H9 (cell line): ENCODE data around the gene NEMF. TPM values are rescaled to one million over a fixed set of nuclear protein-coding genes. Genes with fewer than 3 reads are reported as not detected.
A peak's percentile ranks its signal among the peaks of the same experiment; 100 is the strongest.

Experiments used
- DNase-seq: peaks from one replicate; pipeline ENCODE4 v3.0.0-alpha.2; 2017
- H2AFZ ChIP-seq: one replicate; pipeline ENCODE4 v1.6.1; 2013; ENCODE audit warnings: mild to moderate bottlenecking, low read length, control low read depth, moderate library complexity
- H2AK5ac ChIP-seq: 2 replicates; pipeline ENCODE4 v1.6.1; 2013; ENCODE audit warnings: low read length, control low read depth, mixed read lengths; ENCODE audit not compliant: insufficient read length
- H2BK120ac ChIP-seq: one replicate; pipeline ENCODE4 v1.6.1; 2013; ENCODE audit warnings: low read depth, mild to moderate bottlenecking, low read length, control low read depth, inconsistent platforms; ENCODE audit not compliant: poor library complexity, severe bottlenecking
- H2BK12ac ChIP-seq: 2 replicates; pipeline ENCODE4 v1.6.1; 2013; ENCODE audit warnings: low read length, control low read depth, mixed read lengths, low read depth; ENCODE audit not compliant: insufficient read length
- H2BK15ac ChIP-seq: 2 replicates; pipeline ENCODE4 v1.6.1; 2013; ENCODE audit warnings: low read depth, low read length, control low read depth
- H2BK20ac ChIP-seq: one replicate; pipeline ENCODE4 v1.6.1; 2013; ENCODE audit warnings: low read depth, mild to moderate bottlenecking, low read length, control low read depth, inconsistent platforms; ENCODE audit not compliant: poor library complexity, severe bottlenecking
- H2BK5ac ChIP-seq: 2 replicates; pipeline ENCODE4 v1.6.1; 2013; ENCODE audit warnings: low read length, control low read depth, mixed read lengths; ENCODE audit not compliant: insufficient read length
- H3K14ac ChIP-seq: 2 replicates; pipeline ENCODE4 v1.6.1; 2013; ENCODE audit warnings: low read length, control low read depth; ENCODE audit not compliant: insufficient read depth
- H3K18ac ChIP-seq: 2 replicates; pipeline ENCODE4 v1.6.1; 2013; ENCODE audit warnings: low read depth, mild to moderate bottlenecking, mixed read lengths, low read length, control low read depth; ENCODE audit not compliant: insufficient read length
- H3K23ac ChIP-seq: 2 replicates; pipeline ENCODE4 v1.6.1; 2013; ENCODE audit warnings: low read length, control low read depth, mixed read lengths, low read depth; ENCODE audit not compliant: insufficient read length
- H3K23me2 ChIP-seq: 2 replicates; pipeline ENCODE4 v1.6.1; 2013; ENCODE audit warnings: low read depth, mild to moderate bottlenecking, mixed read lengths, low read length, control low read depth; ENCODE audit not compliant: insufficient read length, poor library complexity, severe bottlenecking
- H3K27ac ChIP-seq: 2 replicates; pipeline ENCODE4 v1.5.1; 2013; ENCODE audit warnings: low read length, control low read depth, mixed read lengths, low read depth; ENCODE audit not compliant: insufficient read length
- H3K27me3 ChIP-seq: 2 replicates; pipeline ENCODE4 v1.6.1; 2013; ENCODE audit warnings: low read length, control low read depth, inconsistent platforms; ENCODE audit not compliant: insufficient read depth
- H3K4ac ChIP-seq: 2 replicates; pipeline ENCODE4 v1.6.1; 2013; ENCODE audit warnings: low read depth, mild to moderate bottlenecking, control low read depth, inconsistent platforms, low read length, moderate library complexity
- H3K4me1 ChIP-seq: 2 replicates; pipeline ENCODE4 v1.6.1; 2013; ENCODE audit warnings: low read length, control low read depth, inconsistent platforms; ENCODE audit not compliant: insufficient read depth
- H3K4me2 ChIP-seq: 2 replicates; pipeline ENCODE4 v1.6.1; 2013; ENCODE audit warnings: low read length, control low read depth, mixed read lengths; ENCODE audit not compliant: insufficient read length, insufficient read depth
- H3K56ac ChIP-seq: 2 replicates; pipeline ENCODE4 v1.6.1; 2013; ENCODE audit warnings: low read depth, mild to moderate bottlenecking, mixed read lengths, low read length, control low read depth; ENCODE audit not compliant: insufficient read length
- H3K79me1 ChIP-seq: 2 replicates; pipeline ENCODE4 v1.6.1; 2013; ENCODE audit warnings: low read depth, mild to moderate bottlenecking, moderate library complexity, low read length, control low read depth, inconsistent platforms; ENCODE audit not compliant: insufficient read depth, poor library complexity, severe bottlenecking
- H3K79me2 ChIP-seq: 2 replicates; pipeline ENCODE4 v1.6.1; 2013; ENCODE audit warnings: low read length, control low read depth, inconsistent platforms; ENCODE audit not compliant: insufficient read depth
- H3K9ac ChIP-seq: 2 replicates; pipeline ENCODE4 v1.6.1; 2013; ENCODE audit warnings: low read length, control low read depth, mixed read lengths; ENCODE audit not compliant: insufficient read length; ENCODE audit errors: extremely low read depth
- H3K9me3 ChIP-seq: one replicate; pipeline ENCODE4 v1.6.1; 2013; ENCODE audit warnings: low read depth, low read length, inconsistent platforms; ENCODE audit not compliant: control insufficient read depth
- H3T11ph ChIP-seq: one replicate; pipeline ENCODE4 v1.6.1; 2013; ENCODE audit warnings: mild to moderate bottlenecking, low read length, control low read depth, inconsistent platforms
- H4K20me1 ChIP-seq: one replicate; pipeline ENCODE4 v1.6.1; 2013; ENCODE audit not compliant: control insufficient read depth, insufficient read length, insufficient read depth
- H4K5ac ChIP-seq: 2 replicates; pipeline ENCODE4 v1.6.1; 2013; ENCODE audit warnings: low read depth, mild to moderate bottlenecking, mixed read lengths, low read length, control low read depth; ENCODE audit not compliant: insufficient read length
- H4K8ac ChIP-seq: replicated peaks from 2 replicates; pipeline ENCODE4 v1.6.1; 2013; ENCODE audit warnings: low read length, control low read depth, mixed read lengths, low read depth; ENCODE audit not compliant: insufficient read length
- H4K91ac ChIP-seq: 2 replicates; pipeline ENCODE4 v1.6.1; 2013; ENCODE audit warnings: low read depth, mild to moderate bottlenecking, moderate library complexity, mixed read lengths, low read length, control low read depth; ENCODE audit not compliant: insufficient read length
- H3K27ac Mint-ChIP-seq, 3 experiments: 2 replicates in 2 of 3; 3 replicates in 1 of 3; pipeline ENCODE4 v1.8.0; 2020 to 2021; ENCODE audit warnings: mixed read lengths in 3 of 3, mild to moderate bottlenecking in 1 of 3, moderate library complexity in 1 of 3
- H3K27me3 Mint-ChIP-seq: 2 replicates; pipeline ENCODE4 v1.8.0; 2021; ENCODE audit warnings: low read depth, mild to moderate bottlenecking, moderate library complexity, mixed read lengths
- H3K36me3 Mint-ChIP-seq, 3 experiments: 2 replicates in 2 of 3; 3 replicates in 1 of 3; pipeline ENCODE4 v1.8.0; 2020 to 2021; ENCODE audit warnings: low read depth in 3 of 3, mixed read lengths in 3 of 3; ENCODE audit not compliant: insufficient read depth in 1 of 3
- H3K4me1 Mint-ChIP-seq, 2 experiments: 2 replicates each; pipeline ENCODE4 v1.8.0; 2020; ENCODE audit warnings: mixed read lengths in 2 of 2
- H3K4me3 Mint-ChIP-seq, 2 experiments: 2 replicates in 1 of 2; 3 replicates in 1 of 2; pipeline ENCODE4 v1.8.0; 2020 to 2021; ENCODE audit warnings: mild to moderate bottlenecking in 2 of 2, mixed read lengths in 2 of 2, moderate library complexity in 1 of 2
- H3K9me3 Mint-ChIP-seq, 2 experiments: 2 replicates in 1 of 2; 3 replicates in 1 of 2; pipeline ENCODE4 v1.8.0; 2020; ENCODE audit warnings: mild to moderate bottlenecking in 2 of 2, mixed read lengths in 2 of 2, moderate library complexity in 1 of 2
- WGBS: extraction: QIAGEN DNeasy Blood & Tissue Kit; methylation state at CpG from one replicate; pipeline ENCODE4 v1.1.7; 2013; ENCODE audit warnings: missing lambda C conversion rate, low lambda C conversion rate, mixed read lengths; ENCODE audit not compliant: insufficient read length; ENCODE audit errors: extremely low coverage; 5-methylcytosine and 5-hydroxymethylcytosine counted together
- total RNA-seq: library from RNA; stranded (reverse); gene quantifications from 2 replicates; pipeline ENCODE4 v1.2.1, GENCODE V29; 2021
- TF ChIP-seq, protein P1 (sequence below): fragments of 200-600 bp; sonication (generic); conservative IDR thresholded peaks from 3 replicates; pipeline ENCODE4 v1.8.0; 2021; ENCODE audit warnings: antibody characterized with exemption, mild to moderate bottlenecking

The NEMF gene
- total RNA-seq, 1 experiment from 2014 or later: 57.4 TPM

DNA sequence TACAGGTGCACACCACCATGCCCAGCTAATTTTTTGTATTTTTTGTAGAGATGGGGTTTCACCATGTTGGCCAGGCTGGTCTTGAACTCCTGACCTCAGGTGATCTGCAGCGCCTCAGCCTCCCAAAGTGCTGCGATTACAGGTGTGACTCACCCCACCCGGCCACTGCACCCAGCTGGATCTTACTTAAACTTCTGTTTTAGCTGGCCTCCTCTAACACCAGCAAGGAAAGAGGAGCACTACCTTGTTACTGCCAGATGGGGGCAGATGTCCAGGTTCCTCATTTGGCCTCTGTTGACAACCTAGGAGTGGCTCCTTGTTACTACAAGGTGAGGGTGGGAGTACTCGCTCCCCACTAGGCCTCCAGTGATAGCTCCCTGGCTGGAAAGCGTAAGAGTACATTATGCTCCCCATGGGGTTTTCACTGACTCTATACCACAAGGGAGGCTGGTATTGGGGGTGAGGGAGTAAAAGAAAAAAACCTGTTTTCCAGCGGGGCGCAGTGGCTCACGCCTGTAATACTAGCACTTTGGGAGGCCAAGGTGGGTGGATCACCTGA lies 27.1 kb upstream of the NEMF start:
- H3T11ph ChIP-seq: no peak overlapping the region
- no peak overlapping the region for H3K4ac ChIP-seq
- peaks cover 11% of the 10 kb centered on the region; the same call in 1 of the 2 replicates for H3K4me1 ChIP-seq
- H3K36me3 Mint-ChIP-seq: no peaks in the 10 kb centered on the region; a peak in 1 of 7 replicates
- no peak overlapping the region for H4K91ac ChIP-seq
- H3K79me2 ChIP-seq: no peaks in the 10 kb centered on the region
- H3K79me1 ChIP-seq: no peaks in the 10 kb centered on the region
- H3K9ac ChIP-seq: no peak overlapping the region
- H2AFZ ChIP-seq: no peak overlapping the region
- no peak overlapping the region for H4K8ac ChIP-seq
- no peaks in the 10 kb centered on the region for H3K27me3 Mint-ChIP-seq
- H3K9me3 ChIP-seq: no peaks in the 10 kb centered on the region
- no peak overlapping the region for H2BK15ac ChIP-seq
- no peak overlapping the region for H3K18ac ChIP-seq
- H3K23me2 ChIP-seq: no peaks in the 10 kb centered on the region
- no peak overlapping the region for H2BK5ac ChIP-seq
- H3K14ac ChIP-seq: no peak overlapping the region
- TF ChIP-seq, protein P1, sequence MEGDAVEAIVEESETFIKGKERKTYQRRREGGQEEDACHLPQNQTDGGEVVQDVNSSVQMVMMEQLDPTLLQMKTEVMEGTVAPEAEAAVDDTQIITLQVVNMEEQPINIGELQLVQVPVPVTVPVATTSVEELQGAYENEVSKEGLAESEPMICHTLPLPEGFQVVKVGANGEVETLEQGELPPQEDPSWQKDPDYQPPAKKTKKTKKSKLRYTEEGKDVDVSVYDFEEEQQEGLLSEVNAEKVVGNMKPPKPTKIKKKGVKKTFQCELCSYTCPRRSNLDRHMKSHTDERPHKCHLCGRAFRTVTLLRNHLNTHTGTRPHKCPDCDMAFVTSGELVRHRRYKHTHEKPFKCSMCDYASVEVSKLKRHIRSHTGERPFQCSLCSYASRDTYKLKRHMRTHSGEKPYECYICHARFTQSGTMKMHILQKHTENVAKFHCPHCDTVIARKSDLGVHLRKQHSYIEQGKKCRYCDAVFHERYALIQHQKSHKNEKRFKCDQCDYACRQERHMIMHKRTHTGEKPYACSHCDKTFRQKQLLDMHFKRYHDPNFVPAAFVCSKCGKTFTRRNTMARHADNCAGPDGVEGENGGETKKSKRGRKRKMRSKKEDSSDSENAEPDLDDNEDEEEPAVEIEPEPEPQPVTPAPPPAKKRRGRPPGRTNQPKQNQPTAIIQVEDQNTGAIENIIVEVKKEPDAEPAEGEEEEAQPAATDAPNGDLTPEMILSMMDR: peak; percentile 79
- no peaks in the 10 kb centered on the region for H3K27me3 ChIP-seq
- H3K27ac Mint-ChIP-seq: no peak overlapping the region
- H4K20me1 ChIP-seq: no peaks in the 10 kb centered on the region
- H3K4me1 Mint-ChIP-seq: peaks cover 27 to 32% of the 10 kb centered on the region in 2 experiments
- H3K9me3 Mint-ChIP-seq: no peaks in the 10 kb centered on the region; a peak in 1 of 5 replicates
- H2BK12ac ChIP-seq: no peak overlapping the region
- no peak overlapping the region for H3K23ac ChIP-seq
- DNase-seq: peak; percentile 87
- H4K5ac ChIP-seq: no peak overlapping the region
- H2BK120ac ChIP-seq: no peak overlapping the region
- no CpG with 5 or more reads among the region's 8 CpGs for WGBS
- no peak overlapping the region for H3K4me3 Mint-ChIP-seq
- no peak overlapping the region for H2AK5ac ChIP-seq
- H3K56ac ChIP-seq: no peak overlapping the region
- H2BK20ac ChIP-seq: no peak overlapping the region
- no peak overlapping the region for H3K4me2 ChIP-seq
- H3K27ac ChIP-seq: no peak overlapping the region
